Measurements from ENCODE around the gene ANKRD63.

The ANKRD63 gene

GRCh38 chr15:40296561-40297230 is 13.8 kb upstream of the ANKRD63 start:
- DNase-seq: peak in 1 of 2 donors; percentile 44
- Histone ChIP-seq H4K8ac (ENCODE audit: low read depth, low read length) (no peak overlapping the region), H2AFZ (ENCODE audit: insufficient read depth, low read length, poor library complexity) (no peak overlapping the region), H4K91ac (ENCODE audit: low read depth, low read length) (no peak overlapping the region), H2BK120ac (ENCODE audit: insufficient read depth, low read length, poor library complexity) (no peak overlapping the region), H3K4me3 (ENCODE audit: low read depth, low read length) (no peak overlapping the region), H3K9me3 (ENCODE audit: insufficient read depth, low read depth, low read length) (peaks cover 7% of the 10 kb centered on the region), H2AK5ac (ENCODE audit: low read length) (no peak overlapping the region), H2BK12ac (ENCODE audit: low read length) (no peak overlapping the region), H3K79me1 (ENCODE audit: low read length) (peaks cover 4% of the 10 kb centered on the region), H3K27ac (ENCODE audit: low read depth, low read length) (no peak overlapping the region), H3K4ac (ENCODE audit: low read depth, low read length) (no peak overlapping the region), H3K18ac (ENCODE audit: low read length) (no peak overlapping the region), H3K4me1 (ENCODE audit: control insufficient read depth in 1 of 2, insufficient read depth in 2 of 2, low read length in 2 of 2) (peaks cover 18 to 29% of the 10 kb centered on the region in 2 experiments), H3K14ac (ENCODE audit: low read length) (no peak overlapping the region), H3K4me2 (ENCODE audit: low read length) (no peak overlapping the region), H4K12ac (ENCODE audit: low read depth, low read length) (no peak overlapping the region), H3K79me2 (ENCODE audit: control insufficient read depth, insufficient read depth, low read length, poor library complexity) (no peaks in the 10 kb centered on the region), H2BK5ac (ENCODE audit: low read depth, low read length, poor library complexity) (no peak overlapping the region), H3K23ac (ENCODE audit: low read length) (no peak overlapping the region), H3K36me3 (ENCODE audit: control insufficient read depth in 1 of 2, insufficient read depth in 2 of 2, low read length in 2 of 2) (no peaks in the 10 kb centered on the region), H3K9ac (ENCODE audit: low read length) (no peak overlapping the region), H3K27me3 (ENCODE audit: insufficient read depth, low read length) (peaks cover 7% of the 10 kb centered on the region)
- WGBS (ENCODE audit: extremely low coverage, insufficient coverage, insufficient read length): no CpG with 5 or more reads among the region's 5 CpGs

GRCh38 chr15:40295877-40296560 is 13.2 kb upstream of the ANKRD63 start:
- WGBS (ENCODE audit: extremely low coverage, insufficient coverage, insufficient read length): no CpG with 5 or more reads among the region's 12 CpGs
- H3K79me2 ChIP-seq (ENCODE audit: control insufficient read depth, insufficient read depth, low read length, poor library complexity): no peaks in the 10 kb centered on the region
- no peak overlapping the region for H4K8ac ChIP-seq (ENCODE audit: low read depth, low read length)
- H3K14ac ChIP-seq (ENCODE audit: low read length): no peak overlapping the region
- no peak overlapping the region for H2BK120ac ChIP-seq (ENCODE audit: insufficient read depth, low read length, poor library complexity)
- no peak overlapping the region for H4K12ac ChIP-seq (ENCODE audit: low read depth, low read length)
- no peak overlapping the region for H2BK5ac ChIP-seq (ENCODE audit: low read depth, low read length, poor library complexity)
- no peak overlapping the region for H3K4me2 ChIP-seq (ENCODE audit: low read length)
- H3K27me3 ChIP-seq (ENCODE audit: insufficient read depth, low read length): peaks cover 14% of the 10 kb centered on the region
- peak; percentile 35 to 66 for DNase-seq
- H3K18ac ChIP-seq (ENCODE audit: low read length): no peak overlapping the region
- no peak overlapping the region for H3K4ac ChIP-seq (ENCODE audit: low read depth, low read length)
- no peak overlapping the region for H3K23ac ChIP-seq (ENCODE audit: low read length)
- H2AFZ ChIP-seq (ENCODE audit: insufficient read depth, low read length, poor library complexity): no peak overlapping the region
- peaks cover 17 to 26% of the 10 kb centered on the region in 2 experiments for H3K4me1 ChIP-seq (ENCODE audit: control insufficient read depth in 1 of 2, insufficient read depth in 2 of 2, low read length in 2 of 2)
- no peaks in the 10 kb centered on the region for H3K36me3 ChIP-seq (ENCODE audit: control insufficient read depth in 1 of 2, insufficient read depth in 2 of 2, low read length in 2 of 2)
- no peak overlapping the region for H4K91ac ChIP-seq (ENCODE audit: low read depth, low read length)
- no peak overlapping the region for H2BK12ac ChIP-seq (ENCODE audit: low read length)
- peaks cover 4% of the 10 kb centered on the region for H3K79me1 ChIP-seq (ENCODE audit: low read length)
- H3K27ac ChIP-seq (ENCODE audit: low read depth, low read length): no peak overlapping the region
- no peak overlapping the region for H3K4me3 ChIP-seq (ENCODE audit: low read depth, low read length)
- H2AK5ac ChIP-seq (ENCODE audit: low read length): no peak overlapping the region
- H3K9ac ChIP-seq (ENCODE audit: low read length): no peak overlapping the region
- peaks cover 8% of the 10 kb centered on the region for H3K9me3 ChIP-seq (ENCODE audit: insufficient read depth, low read depth, low read length)

- WGBS (ENCODE audit: extremely low coverage, insufficient coverage, insufficient read length): no CpG with 5 or more reads among the region's 1 CpG
These were observed 12.4 kb upstream of the ANKRD63 start for GRCh38 chr15:40295297-40295696.

GRCh38 chr15:40293905-40294895 is 11.3 kb upstream of the ANKRD63 start:
- no peak for DNase-seq
- peaks cover 8% of the 10 kb centered on the region for H3K9me3 ChIP-seq (ENCODE audit: insufficient read depth, low read depth, low read length)
- peaks cover 18% of the 10 kb centered on the region for H3K27me3 ChIP-seq (ENCODE audit: insufficient read depth, low read length)
- H3K4me2 ChIP-seq (ENCODE audit: low read length): no peak overlapping the region
- no peak overlapping the region for H3K27ac ChIP-seq (ENCODE audit: low read depth, low read length)
- peaks cover 15 to 24% of the 10 kb centered on the region in 2 experiments for H3K4me1 ChIP-seq (ENCODE audit: control insufficient read depth in 1 of 2, insufficient read depth in 2 of 2, low read length in 2 of 2)
- H3K9ac ChIP-seq (ENCODE audit: low read length): no peak overlapping the region
- no peak overlapping the region for H4K12ac ChIP-seq (ENCODE audit: low read depth, low read length)
- no peak overlapping the region for H3K18ac ChIP-seq (ENCODE audit: low read length)
- no peak overlapping the region for H2AK5ac ChIP-seq (ENCODE audit: low read length)
- no peak overlapping the region for H2BK12ac ChIP-seq (ENCODE audit: low read length)
- no peak overlapping the region for H4K8ac ChIP-seq (ENCODE audit: low read depth, low read length)
- H3K4ac ChIP-seq (ENCODE audit: low read depth, low read length): no peak overlapping the region
- no peak overlapping the region for H3K14ac ChIP-seq (ENCODE audit: low read length)
- H4K91ac ChIP-seq (ENCODE audit: low read depth, low read length): no peak overlapping the region
- H2BK5ac ChIP-seq (ENCODE audit: low read depth, low read length, poor library complexity): no peak overlapping the region
- no peak overlapping the region for H2AFZ ChIP-seq (ENCODE audit: insufficient read depth, low read length, poor library complexity)
- no CpG with 5 or more reads among the region's 20 CpGs for WGBS (ENCODE audit: extremely low coverage, insufficient coverage, insufficient read length)
- H3K36me3 ChIP-seq (ENCODE audit: control insufficient read depth in 1 of 2, insufficient read depth in 2 of 2, low read length in 2 of 2): no peaks in the 10 kb centered on the region
- H3K4me3 ChIP-seq (ENCODE audit: low read depth, low read length): no peak overlapping the region
- H3K23ac ChIP-seq (ENCODE audit: low read length): no peak overlapping the region
- no peak overlapping the region for H2BK120ac ChIP-seq (ENCODE audit: insufficient read depth, low read length, poor library complexity)
- H3K79me2 ChIP-seq (ENCODE audit: control insufficient read depth, insufficient read depth, low read length, poor library complexity): no peaks in the 10 kb centered on the region
- peaks cover 3% of the 10 kb centered on the region for H3K79me1 ChIP-seq (ENCODE audit: low read length)

More at GRCh38 chr15:40295297-40295696, 12.4 kb upstream of the ANKRD63 start:
- H4K8ac ChIP-seq (ENCODE audit: low read depth, low read length): no peak overlapping the region
- H2BK12ac ChIP-seq (ENCODE audit: low read length): no peak overlapping the region
- H2BK5ac ChIP-seq (ENCODE audit: low read depth, low read length, poor library complexity): no peak overlapping the region
- H3K4me2 ChIP-seq (ENCODE audit: low read length): no peak overlapping the region
- H2AK5ac ChIP-seq (ENCODE audit: low read length): no peak overlapping the region
- no peak overlapping the region for H3K27ac ChIP-seq (ENCODE audit: low read depth, low read length)
- DNase-seq: no peak
- H3K4me1 ChIP-seq (ENCODE audit: control insufficient read depth in 1 of 2, insufficient read depth in 2 of 2, low read length in 2 of 2): peaks cover 15 to 24% of the 10 kb centered on the region in 2 experiments
- no peak overlapping the region for H3K23ac ChIP-seq (ENCODE audit: low read length)
- H3K14ac ChIP-seq (ENCODE audit: low read length): no peak overlapping the region
- no peaks in the 10 kb centered on the region for H3K36me3 ChIP-seq (ENCODE audit: control insufficient read depth in 1 of 2, insufficient read depth in 2 of 2, low read length in 2 of 2)
- no peak overlapping the region for H3K18ac ChIP-seq (ENCODE audit: low read length)
- no peak overlapping the region for H4K12ac ChIP-seq (ENCODE audit: low read depth, low read length)
- no peak overlapping the region for H2BK120ac ChIP-seq (ENCODE audit: insufficient read depth, low read length, poor library complexity)
- no peak overlapping the region for H4K91ac ChIP-seq (ENCODE audit: low read depth, low read length)
- peaks cover 8% of the 10 kb centered on the region for H3K9me3 ChIP-seq (ENCODE audit: insufficient read depth, low read depth, low read length)
- H3K9ac ChIP-seq (ENCODE audit: low read length): peak overlapping the region; percentile 23
- H3K4me3 ChIP-seq (ENCODE audit: low read depth, low read length): peak overlapping the region; percentile 24
- H2AFZ ChIP-seq (ENCODE audit: insufficient read depth, low read length, poor library complexity): no peak overlapping the region
- H3K79me1 ChIP-seq (ENCODE audit: low read length): peaks cover 3% of the 10 kb centered on the region
- H3K79me2 ChIP-seq (ENCODE audit: control insufficient read depth, insufficient read depth, low read length, poor library complexity): no peaks in the 10 kb centered on the region
- H3K27me3 ChIP-seq (ENCODE audit: insufficient read depth, low read length): peaks cover 16% of the 10 kb centered on the region
- no peak overlapping the region for H3K4ac ChIP-seq (ENCODE audit: low read depth, low read length)
